RWPE2 (cell line): ENCODE measurements around the gene PRRG2.

Experiments
- ATAC-seq: fragments of 200-7000 bp; cut with Tn5 transposase; 3 replicates; pipeline ENCODE4 v1.9.1; 2021; ENCODE audit warnings: low read depth
- DNase-seq: peaks from one replicate; pipeline ENCODE4 v3.0.0-alpha.2; 2020; ENCODE audit warnings: low spot score
- H3K27ac ChIP-seq: fragments of 450-650 bp; 2 replicates; pipeline ENCODE4 v1.5.1; 2017; ENCODE audit warnings: mild to moderate bottlenecking; ENCODE audit not compliant: poor library complexity, severe bottlenecking
- H3K27me3 ChIP-seq: fragments of 250-450 bp; sonication (Bioruptor Pico); 2 replicates; pipeline ENCODE4 v1.5.1; 2021; ENCODE audit warnings: mild to moderate bottlenecking, moderate library complexity; ENCODE audit not compliant: insufficient read depth, poor library complexity, severe bottlenecking
- H3K36me3 ChIP-seq: fragments of 250-450 bp; sonication (Bioruptor Pico); 2 replicates; pipeline ENCODE4 v1.5.1; 2020; ENCODE audit warnings: low read depth, mild to moderate bottlenecking, moderate library complexity
- H3K4me1 ChIP-seq: fragments of 250-450 bp; sonication (Bioruptor Pico); 2 replicates; pipeline ENCODE4 v1.5.1; 2021; ENCODE audit warnings: mild to moderate bottlenecking, moderate library complexity; ENCODE audit not compliant: insufficient read depth, poor library complexity, severe bottlenecking
- H3K4me3 ChIP-seq: fragments of 250-450 bp; sonication (Bioruptor Pico); 2 replicates; pipeline ENCODE4 v1.5.1; 2021; ENCODE audit warnings: mild to moderate bottlenecking, moderate library complexity; ENCODE audit not compliant: severe bottlenecking
- H3K9me3 ChIP-seq: fragments of 250-450 bp; sonication (Bioruptor Pico); 2 replicates; pipeline ENCODE4 v1.5.1; 2021; ENCODE audit warnings: mild to moderate bottlenecking, moderate library complexity; ENCODE audit not compliant: severe bottlenecking
- TF ChIP-seq, protein P1 (sequence below): fragments of 450-650 bp; IDR thresholded peaks from one replicate; pipeline ENCODE4 v1.5.1; 2017; ENCODE audit warnings: mild to moderate bottlenecking, moderate library complexity; ENCODE audit not compliant: poor library complexity, severe bottlenecking

Gene PRRG2

DNA sequence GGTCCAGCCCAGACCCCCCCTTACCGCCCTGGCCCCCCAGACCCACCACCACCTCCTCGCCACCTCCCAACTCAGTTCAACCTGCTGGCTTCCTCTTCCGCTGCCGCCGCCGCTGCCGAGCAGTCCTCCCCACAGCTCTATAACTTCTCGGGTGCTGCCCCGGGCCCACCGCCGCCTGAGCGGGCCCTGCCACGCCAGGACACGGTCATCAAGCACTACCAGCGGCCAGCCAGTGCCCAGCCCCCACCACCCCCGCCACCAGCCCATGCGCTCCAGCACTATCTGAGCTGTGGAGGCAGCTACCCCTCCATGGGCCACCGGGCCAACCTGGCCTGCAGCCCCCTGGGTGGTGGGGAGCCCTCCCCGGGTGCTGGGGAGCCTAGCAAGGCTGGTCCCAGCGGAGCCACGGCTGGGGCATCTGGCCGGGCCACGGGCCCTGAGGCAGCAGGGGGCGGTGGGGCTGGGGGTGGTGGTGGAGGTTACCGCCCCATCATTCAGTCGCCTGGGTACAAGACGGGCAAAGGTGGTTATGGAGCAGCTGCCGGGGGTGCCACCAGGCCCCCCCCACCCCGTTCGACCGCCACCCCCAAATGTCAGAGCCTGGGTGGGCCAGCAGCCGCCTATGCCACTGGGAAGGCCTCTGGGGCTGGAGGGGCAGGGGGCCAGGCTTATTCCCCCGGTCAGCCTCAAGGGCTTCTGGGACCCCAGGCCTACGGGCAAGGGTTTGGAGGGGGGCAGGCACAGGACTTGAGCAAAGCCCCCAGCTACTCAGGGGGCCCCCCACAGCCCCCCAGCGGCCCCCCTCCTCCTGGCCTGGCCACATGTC lies 14.1 kb downstream of the PRRG2 start:
- Histone ChIP-seq H3K4me3 (no peak overlapping the region), H3K27me3 (no peaks in the 10 kb centered on the region), H3K36me3 (peaks cover 50% of the 10 kb centered on the region), H3K9me3 (no peaks in the 10 kb centered on the region), H3K27ac (no peak overlapping the region), H3K4me1 (no peaks in the 10 kb centered on the region)
- TF ChIP-seq, protein P1, sequence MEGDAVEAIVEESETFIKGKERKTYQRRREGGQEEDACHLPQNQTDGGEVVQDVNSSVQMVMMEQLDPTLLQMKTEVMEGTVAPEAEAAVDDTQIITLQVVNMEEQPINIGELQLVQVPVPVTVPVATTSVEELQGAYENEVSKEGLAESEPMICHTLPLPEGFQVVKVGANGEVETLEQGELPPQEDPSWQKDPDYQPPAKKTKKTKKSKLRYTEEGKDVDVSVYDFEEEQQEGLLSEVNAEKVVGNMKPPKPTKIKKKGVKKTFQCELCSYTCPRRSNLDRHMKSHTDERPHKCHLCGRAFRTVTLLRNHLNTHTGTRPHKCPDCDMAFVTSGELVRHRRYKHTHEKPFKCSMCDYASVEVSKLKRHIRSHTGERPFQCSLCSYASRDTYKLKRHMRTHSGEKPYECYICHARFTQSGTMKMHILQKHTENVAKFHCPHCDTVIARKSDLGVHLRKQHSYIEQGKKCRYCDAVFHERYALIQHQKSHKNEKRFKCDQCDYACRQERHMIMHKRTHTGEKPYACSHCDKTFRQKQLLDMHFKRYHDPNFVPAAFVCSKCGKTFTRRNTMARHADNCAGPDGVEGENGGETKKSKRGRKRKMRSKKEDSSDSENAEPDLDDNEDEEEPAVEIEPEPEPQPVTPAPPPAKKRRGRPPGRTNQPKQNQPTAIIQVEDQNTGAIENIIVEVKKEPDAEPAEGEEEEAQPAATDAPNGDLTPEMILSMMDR: no peak
- no peak for DNase-seq
- ATAC-seq: no peak

DNA sequence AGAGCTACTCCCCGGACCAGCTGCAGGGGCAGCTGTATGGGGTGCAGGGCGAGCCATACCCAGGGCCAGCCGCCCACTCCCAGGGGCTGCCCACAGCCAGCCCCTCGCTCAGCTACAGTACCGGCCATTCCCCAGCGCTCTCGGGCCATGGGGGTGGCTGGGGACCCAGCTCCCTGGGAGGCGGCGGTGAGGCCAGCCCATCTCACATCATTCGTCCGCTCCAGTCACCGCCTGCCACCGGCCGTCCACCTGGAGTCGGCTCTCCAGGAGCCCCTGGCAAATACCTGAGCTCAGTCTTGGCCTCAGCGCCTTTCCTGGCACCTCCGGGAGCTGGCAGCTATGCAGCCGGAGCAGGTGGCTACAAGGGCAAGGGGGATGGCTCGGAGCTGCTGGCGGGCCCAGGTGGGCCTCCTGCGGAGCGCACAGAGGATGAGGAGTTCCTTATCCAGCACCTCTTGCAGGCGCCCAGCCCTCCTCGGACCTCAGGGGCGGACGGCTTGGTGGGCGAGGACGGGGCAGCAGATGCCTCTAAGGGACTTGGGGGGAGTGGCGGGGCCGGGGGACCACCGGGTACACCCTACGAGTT lies 14.8 kb downstream of the PRRG2 start:
- peaks cover 57% of the 10 kb centered on the region for H3K36me3 ChIP-seq
- TF ChIP-seq, protein P1: no peak
- DNase-seq: no peak

DNA sequence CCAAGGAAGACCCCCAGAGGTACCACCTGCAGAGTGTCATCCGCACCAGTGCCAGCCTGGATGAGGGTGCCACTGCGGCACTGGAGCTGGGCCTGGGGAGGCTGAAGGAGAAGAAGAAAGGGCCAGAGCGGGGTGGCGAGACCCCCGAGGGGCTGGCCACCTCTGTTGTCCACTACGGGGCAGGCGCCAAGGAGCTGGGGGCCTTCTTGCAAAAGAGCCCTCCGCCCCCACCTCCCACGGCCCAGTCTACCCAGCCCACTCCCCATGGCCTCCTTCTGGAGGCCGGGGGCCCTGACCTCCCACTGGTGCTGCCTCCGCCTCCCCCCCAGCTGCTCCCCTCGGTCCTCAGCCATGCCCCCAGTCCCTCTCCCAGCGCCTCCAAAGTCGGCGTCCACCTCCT lies 15.3 kb downstream of the PRRG2 start:
- TF ChIP-seq, protein P1: no peak
- H3K27me3 ChIP-seq: no peaks in the 10 kb centered on the region
- no peak overlapping the region for H3K4me3 ChIP-seq
- H3K4me1 ChIP-seq: no peaks in the 10 kb centered on the region
- H3K36me3 ChIP-seq: peaks cover 60% of the 10 kb centered on the region
- H3K9me3 ChIP-seq: no peaks in the 10 kb centered on the region
- DNase-seq: peak; percentile 65
- no peak for ATAC-seq
- no peak overlapping the region for H3K27ac ChIP-seq

More for the DNA sequence above, 14.8 kb downstream of the PRRG2 start:
- H3K4me3 ChIP-seq: no peak overlapping the region
- no peaks in the 10 kb centered on the region for H3K9me3 ChIP-seq
- no peaks in the 10 kb centered on the region for H3K4me1 ChIP-seq
- H3K27ac ChIP-seq: no peak overlapping the region
- no peak for ATAC-seq
- no peaks in the 10 kb centered on the region for H3K27me3 ChIP-seq

DNA sequence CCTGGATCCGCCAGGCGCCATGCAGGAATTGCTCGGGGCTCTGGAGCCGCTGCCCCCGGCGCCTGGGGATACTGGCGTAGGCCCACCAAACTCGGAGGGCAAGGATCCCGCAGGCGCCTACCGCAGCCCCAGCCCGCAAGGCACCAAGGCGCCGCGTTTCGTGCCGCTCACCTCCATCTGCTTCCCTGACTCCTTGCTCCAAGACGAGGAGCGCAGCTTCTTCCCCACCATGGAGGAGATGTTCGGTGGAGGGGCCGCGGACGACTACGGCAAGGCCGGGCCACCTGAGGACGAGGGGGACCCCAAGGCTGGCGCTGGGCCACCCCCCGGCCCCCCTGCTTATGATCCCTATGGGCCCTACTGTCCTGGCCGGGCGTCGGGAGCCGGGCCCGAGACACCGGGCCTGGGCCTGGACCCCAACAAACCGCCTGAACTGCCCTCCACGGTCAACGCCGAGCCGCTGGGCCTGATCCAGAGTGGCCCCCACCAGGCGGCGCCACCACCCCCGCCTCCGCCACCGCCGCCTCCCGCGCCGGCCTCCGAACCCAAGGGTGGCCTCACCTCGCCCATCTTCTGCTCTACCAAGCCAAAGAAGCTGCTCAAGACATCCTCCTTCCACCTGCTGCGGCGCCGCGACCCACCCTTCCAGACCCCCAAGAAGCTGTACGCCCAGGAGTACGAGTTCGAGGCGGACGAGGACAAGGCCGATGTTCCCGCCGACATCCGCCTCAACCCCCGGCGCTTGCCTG lies 16.0 kb downstream of the PRRG2 start:
- Histone ChIP-seq H3K9me3 (no peaks in the 10 kb centered on the region), H3K4me3 (no peak overlapping the region), H3K36me3 (peaks cover 66% of the 10 kb centered on the region), H3K27me3 (no peaks in the 10 kb centered on the region), H3K4me1 (no peaks in the 10 kb centered on the region), H3K27ac (no peak overlapping the region)
- no peak for ATAC-seq
- DNase-seq: no peak
- TF ChIP-seq, protein P1: no peak

DNA sequence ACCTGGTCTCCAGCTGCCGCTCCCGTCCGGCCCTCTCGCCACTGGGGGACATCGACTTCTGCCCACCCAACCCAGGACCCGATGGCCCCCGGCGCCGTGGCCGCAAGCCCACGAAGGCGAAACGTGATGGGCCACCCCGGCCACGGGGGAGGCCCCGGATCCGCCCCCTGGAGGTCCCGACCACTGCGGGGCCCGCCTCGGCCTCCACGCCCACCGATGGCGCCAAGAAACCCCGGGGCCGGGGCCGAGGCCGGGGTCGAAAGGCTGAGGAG lies 16.5 kb downstream of the PRRG2 start:
- Histone ChIP-seq H3K4me3 (no peak overlapping the region), H3K4me1 (no peaks in the 10 kb centered on the region), H3K27ac (no peak overlapping the region), H3K9me3 (no peaks in the 10 kb centered on the region), H3K36me3 (peaks cover 71% of the 10 kb centered on the region), H3K27me3 (no peaks in the 10 kb centered on the region)
- ATAC-seq: no peak
- no peak for DNase-seq
- TF ChIP-seq, protein P1: no peak
